Measurements from ENCODE around the gene MB21D2.

The MB21D2 gene

DNA sequence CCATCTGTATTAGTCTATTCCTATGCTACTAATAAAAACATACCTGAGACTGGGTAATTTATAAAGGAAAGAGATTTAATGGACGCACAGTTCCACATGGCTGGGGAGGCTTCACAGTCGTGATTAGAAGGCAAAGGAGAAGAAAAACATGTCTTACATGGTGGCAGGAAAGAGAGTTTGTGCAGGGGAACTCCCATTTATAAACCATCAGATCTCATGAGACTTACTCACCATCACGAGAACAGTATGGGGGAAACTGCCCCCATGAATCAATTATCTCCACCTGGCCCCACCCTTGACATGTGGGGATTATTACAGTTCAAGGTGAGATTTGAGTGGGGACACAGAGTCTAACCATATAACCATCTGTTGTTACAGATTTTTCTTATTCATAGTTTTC is 42.1 kb upstream of the MB21D2 start:
- TF ChIP-seq, protein P1, sequence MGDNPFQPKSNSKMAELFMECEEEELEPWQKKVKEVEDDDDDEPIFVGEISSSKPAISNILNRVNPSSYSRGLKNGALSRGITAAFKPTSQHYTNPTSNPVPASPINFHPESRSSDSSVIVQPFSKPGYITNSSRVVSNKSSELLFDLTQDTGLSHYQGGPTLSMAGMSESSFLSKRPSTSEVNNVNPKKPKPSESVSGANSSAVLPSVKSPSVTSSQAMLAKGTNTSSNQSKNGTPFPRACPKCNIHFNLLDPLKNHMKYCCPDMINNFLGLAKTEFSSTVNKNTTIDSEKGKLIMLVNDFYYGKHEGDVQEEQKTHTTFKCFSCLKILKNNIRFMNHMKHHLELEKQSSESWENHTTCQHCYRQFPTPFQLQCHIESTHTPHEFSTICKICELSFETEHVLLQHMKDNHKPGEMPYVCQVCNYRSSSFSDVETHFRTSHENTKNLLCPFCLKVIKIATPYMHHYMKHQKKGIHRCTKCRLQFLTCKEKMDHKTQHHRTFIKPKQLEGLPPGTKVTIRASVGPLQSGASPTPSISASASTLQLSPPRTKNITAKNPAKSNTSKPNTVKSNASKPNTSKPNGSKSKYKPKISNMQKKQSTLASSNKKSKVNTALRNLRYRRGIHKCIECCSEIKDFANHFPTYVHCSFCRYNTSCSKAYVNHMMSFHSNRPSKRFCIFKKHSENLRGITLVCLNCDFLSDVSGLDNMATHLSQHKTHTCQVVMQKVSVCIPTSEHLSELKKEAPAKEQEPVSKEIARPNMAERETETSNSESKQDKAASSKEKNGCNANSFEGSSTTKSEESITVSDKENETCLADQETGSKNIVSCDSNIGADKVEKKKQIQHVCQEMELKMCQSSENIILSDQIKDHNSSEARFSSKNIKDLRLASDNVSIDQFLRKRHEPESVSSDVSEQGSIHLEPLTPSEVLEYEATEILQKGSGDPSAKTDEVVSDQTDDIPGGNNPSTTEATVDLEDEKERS (tag by site-specific recombination; IDR thresholded peaks at IDR 0.05): no peak
- no peak for TF ChIP-seq GLIS1 (tag by site-specific recombination; IDR thresholded peaks at IDR 0.05)
- TF ChIP-seq EGR2 (tag by site-specific recombination; IDR thresholded peaks at IDR 0.05; ENCODE audit: low read depth): no peak
- TF ChIP-seq ZNF610 (tag by site-specific recombination; IDR thresholded peaks at IDR 0.05; ENCODE audit: borderline replicate concordance): no peak
- TF ChIP-seq ZNF792 (tag by site-specific recombination; IDR thresholded peaks at IDR 0.05): no peak
- TF ChIP-seq ZNF302 (tag by site-specific recombination; IDR thresholded peaks at IDR 0.05; ENCODE audit: low read depth): no peak

DNA sequence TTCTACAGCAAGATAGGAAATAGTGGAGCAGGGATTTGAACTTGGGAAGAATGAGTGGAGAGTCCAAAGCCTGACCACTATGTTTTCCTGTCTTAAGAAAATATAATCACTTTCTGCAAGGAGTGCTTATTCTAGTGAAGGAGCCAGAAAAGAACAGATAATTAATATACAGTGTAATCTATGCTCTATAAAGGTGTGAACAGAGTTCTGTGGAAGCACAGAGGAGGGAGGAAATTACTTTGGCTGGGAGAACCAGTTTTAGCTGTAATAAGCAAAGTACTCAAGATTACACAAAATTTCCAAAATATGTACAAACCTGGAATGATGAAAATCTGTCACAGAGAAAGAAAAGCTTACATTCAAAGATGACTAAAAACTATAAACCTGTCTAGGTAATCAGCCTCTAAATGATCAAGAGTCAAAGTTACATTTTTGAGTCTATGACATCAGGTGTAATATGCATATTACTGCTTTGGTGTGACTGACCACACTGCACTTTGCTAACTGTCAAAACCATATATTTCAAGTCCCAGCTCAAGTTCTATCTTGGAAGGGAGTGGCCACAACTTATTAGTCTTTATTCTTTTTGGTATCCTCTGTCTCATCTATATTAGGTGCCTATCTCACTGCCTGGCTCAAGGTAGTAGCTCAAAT is 40.7 kb upstream of the MB21D2 start:
- no peaks in the 10 kb centered on the region for H3K9me3 ChIP-seq (ENCODE audit: control insufficient read depth, insufficient read depth, low read depth, low read length)
- CTCF ChIA-PET: interaction anchor here (0.5 to 0.6 kb wide), 2 partner anchors 142 to 514 kb away, joined by 3 read pairs; no protein-coding TSS in a partner anchor
- no peaks in the 10 kb centered on the region for H3K4me1 ChIP-seq (ENCODE audit: control insufficient read depth, insufficient read depth, low read length)
- no peak overlapping the region for H3K4me3 ChIP-seq (ENCODE audit: low read depth, low read length)
- TF ChIP-seq ZNF501 (tag by site-specific recombination; IDR thresholded peaks at IDR 0.05) (no peak), ZBTB8A (tag by site-specific recombination; IDR thresholded peaks at IDR 0.05) (no peak), ZNF324 (tag by site-specific recombination; IDR thresholded peaks at IDR 0.05) (no peak), ZNF747 (tag by site-specific recombination; IDR thresholded peaks at IDR 0.05) (no peak), ZNF626 (tag by site-specific recombination; IDR thresholded peaks at IDR 0.05) (no peak), ZNF768 (tag by site-specific recombination; IDR thresholded peaks at IDR 0.05) (no peak), ZNF335 (tag by site-specific recombination; conservative IDR thresholded peaks at IDR 0.05) (peak; percentile 38; the same call in 1 of the 2 replicates), ZNF174 (tag by site-specific recombination; IDR thresholded peaks at IDR 0.05) (no peak), ZNF558 (tag by site-specific recombination; IDR thresholded peaks at IDR 0.05) (no peak), ZNF677 (tag by site-specific recombination; IDR thresholded peaks at IDR 0.05) (peak; percentile 65)
- TF ChIP-seq, protein P2, sequence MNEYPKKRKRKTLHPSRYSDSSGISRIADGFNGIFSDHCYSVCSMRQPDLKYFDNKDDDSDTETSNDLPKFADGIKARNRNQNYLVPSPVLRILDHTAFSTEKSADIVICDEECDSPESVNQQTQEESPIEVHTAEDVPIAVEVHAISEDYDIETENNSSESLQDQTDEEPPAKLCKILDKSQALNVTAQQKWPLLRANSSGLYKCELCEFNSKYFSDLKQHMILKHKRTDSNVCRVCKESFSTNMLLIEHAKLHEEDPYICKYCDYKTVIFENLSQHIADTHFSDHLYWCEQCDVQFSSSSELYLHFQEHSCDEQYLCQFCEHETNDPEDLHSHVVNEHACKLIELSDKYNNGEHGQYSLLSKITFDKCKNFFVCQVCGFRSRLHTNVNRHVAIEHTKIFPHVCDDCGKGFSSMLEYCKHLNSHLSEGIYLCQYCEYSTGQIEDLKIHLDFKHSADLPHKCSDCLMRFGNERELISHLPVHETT (tag by site-specific recombination; IDR thresholded peaks at IDR 0.05): no peak
- TF ChIP-seq, protein P3, sequence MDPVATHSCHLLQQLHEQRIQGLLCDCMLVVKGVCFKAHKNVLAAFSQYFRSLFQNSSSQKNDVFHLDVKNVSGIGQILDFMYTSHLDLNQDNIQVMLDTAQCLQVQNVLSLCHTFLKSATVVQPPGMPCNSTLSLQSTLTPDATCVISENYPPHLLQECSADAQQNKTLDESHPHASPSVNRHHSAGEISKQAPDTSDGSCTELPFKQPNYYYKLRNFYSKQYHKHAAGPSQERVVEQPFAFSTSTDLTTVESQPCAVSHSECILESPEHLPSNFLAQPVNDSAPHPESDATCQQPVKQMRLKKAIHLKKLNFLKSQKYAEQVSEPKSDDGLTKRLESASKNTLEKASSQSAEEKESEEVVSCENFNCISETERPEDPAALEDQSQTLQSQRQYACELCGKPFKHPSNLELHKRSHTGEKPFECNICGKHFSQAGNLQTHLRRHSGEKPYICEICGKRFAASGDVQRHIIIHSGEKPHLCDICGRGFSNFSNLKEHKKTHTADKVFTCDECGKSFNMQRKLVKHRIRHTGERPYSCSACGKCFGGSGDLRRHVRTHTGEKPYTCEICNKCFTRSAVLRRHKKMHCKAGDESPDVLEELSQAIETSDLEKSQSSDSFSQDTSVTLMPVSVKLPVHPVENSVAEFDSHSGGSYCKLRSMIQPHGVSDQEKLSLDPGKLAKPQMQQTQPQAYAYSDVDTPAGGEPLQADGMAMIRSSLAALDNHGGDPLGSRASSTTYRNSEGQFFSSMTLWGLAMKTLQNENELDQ (tag by site-specific recombination; IDR thresholded peaks at IDR 0.05; ENCODE audit: low read depth): no peak
- no peaks in the 10 kb centered on the region for H3K36me3 ChIP-seq (ENCODE audit: control insufficient read depth in 2 of 2, insufficient read depth in 1 of 2, low read length in 2 of 2)
- H3K27ac ChIP-seq (ENCODE audit: extremely low read depth, low read depth, low read length): no peak overlapping the region
- POLR2A ChIA-PET: no interaction called here

More for the DNA sequence above, 42.1 kb upstream of the MB21D2 start:
- ChIA-PET CTCF (no interaction called here), POLR2A (no interaction called here)
- H3K9me3 ChIP-seq (ENCODE audit: control insufficient read depth, insufficient read depth, low read depth, low read length): no peaks in the 10 kb centered on the region
- H3K4me1 ChIP-seq (ENCODE audit: control insufficient read depth, insufficient read depth, low read length): no peaks in the 10 kb centered on the region
- no peaks in the 10 kb centered on the region for H3K36me3 ChIP-seq (ENCODE audit: control insufficient read depth in 2 of 2, insufficient read depth in 1 of 2, low read length in 2 of 2)
- no peak overlapping the region for H3K27ac ChIP-seq (ENCODE audit: extremely low read depth, low read depth, low read length)
- no peak overlapping the region for H3K4me3 ChIP-seq (ENCODE audit: low read depth, low read length)

All from HEK293 (cell line).